Thyroid gland (tissue), 4 donors: ENCODE data around the gene PRTFDC1. TPM values are rescaled to one million over a fixed set of nuclear protein-coding genes. Genes with fewer than 3 reads are reported as not detected.

Experiments used
- DNase-seq, 2 donors: peaks; one replicate each; pipeline ENCODE4 v3.0.0-alpha.2; 2019
- H3K27ac ChIP-seq, 3 donors: fragments of 200-600 bp; sonication (generic); 1 replicate in 2 of 3; 2 replicates in 1 of 3; pipeline ENCODE4 v1.5.1; 2016 to 2019; ENCODE audit warnings: mild to moderate bottlenecking in 1 of 3, moderate library complexity in 1 of 3
- H3K27me3 ChIP-seq: fragments of 200-600 bp; sonication (generic); one replicate; pipeline ENCODE4 v1.5.1; 2019
- H3K36me3 ChIP-seq, 2 donors: fragments of 200-600 bp; sonication (generic); one replicate each; pipeline ENCODE4 v1.5.1; 2016 to 2019
- H3K4me1 ChIP-seq, 2 donors: fragments of 200-600 bp; sonication (generic); one replicate each; pipeline ENCODE4 v1.5.1; 2017 to 2019
- H3K4me3 ChIP-seq, 3 donors: fragments of 200-600 bp; sonication (generic); replicated peaks in 1 of 3; 1 replicate in 2 of 3; 2 replicates in 1 of 3; pipeline ENCODE4 v1.5.1; 2016; ENCODE audit warnings: mild to moderate bottlenecking in 1 of 3
- H3K9me3 ChIP-seq: fragments of 200-600 bp; sonication (generic); one replicate; pipeline ENCODE4 v1.5.1; 2017
- POLR2A ChIP-seq, 2 donors: fragments of 450-650 bp; IDR thresholded peaks; one replicate each; pipeline ENCODE4 v1.6.1; 2017; ENCODE audit warnings: antibody characterized with exemption in 2 of 2, mild to moderate bottlenecking in 2 of 2, moderate library complexity in 1 of 2
- WGBS, 2 donors: methylation state at CpG; one replicate each; pipeline ENCODE4 v1.1.5; 2017; 5-methylcytosine and 5-hydroxymethylcytosine counted together
- intact Hi-C: fragments of 100-400 bp; cut with DNase I; formaldehyde crosslinking; loops from one replicate; pipeline ENCODE4 v1.15.1; 2023
- total RNA-seq, 4 donors: library from RNA; depleted of rRNA; stranded (reverse); fragments of >200 nt; gene quantifications; one replicate each; pipeline ENCODE4 v1.2.3, GENCODE V29; 2016
- TF ChIP-seq, protein P1 (sequence below), 6 experiments: fragments of 200-600 bp in 3 of 6; fragments of 450-650 bp in 3 of 6; sonication (generic) in 3 of 6; IDR thresholded peaks; one replicate each; pipeline ENCODE4 v1.5.1; 2016 to 2019; ENCODE audit warnings: antibody characterized with exemption in 6 of 6, mild to moderate bottlenecking in 2 of 6, inconsistent platforms in 1 of 6, moderate library complexity in 1 of 6

PRTFDC1 gene
- total RNA-seq, 4 donors from 2014 or later: 2.9 to 8.7 (median 5.6) TPM

DNA sequence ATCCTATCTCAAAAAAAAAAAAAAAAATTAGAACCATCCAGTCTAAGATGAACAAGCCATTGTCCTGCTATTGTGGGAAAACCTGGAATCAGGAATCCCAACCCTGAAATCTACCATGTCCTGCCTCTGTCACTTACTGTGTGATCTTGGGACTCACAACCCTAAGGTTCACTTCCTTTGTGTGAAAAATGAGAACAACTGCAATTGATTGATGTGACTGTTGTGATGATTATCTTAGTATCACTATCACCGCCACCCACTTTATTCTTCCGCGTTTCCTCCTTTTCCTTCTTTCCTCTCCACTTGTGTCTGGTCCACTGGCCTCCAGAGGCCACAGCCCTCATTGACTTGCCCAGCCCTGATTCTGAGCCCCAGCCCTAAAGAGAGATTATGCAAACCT is 12.6 kb upstream of the PRTFDC1 start:
- no peak overlapping the region for H3K4me3 ChIP-seq
- H3K27ac ChIP-seq: no peak overlapping the region
- no peaks in the 10 kb centered on the region for H3K9me3 ChIP-seq
- TF ChIP-seq, protein P1, sequence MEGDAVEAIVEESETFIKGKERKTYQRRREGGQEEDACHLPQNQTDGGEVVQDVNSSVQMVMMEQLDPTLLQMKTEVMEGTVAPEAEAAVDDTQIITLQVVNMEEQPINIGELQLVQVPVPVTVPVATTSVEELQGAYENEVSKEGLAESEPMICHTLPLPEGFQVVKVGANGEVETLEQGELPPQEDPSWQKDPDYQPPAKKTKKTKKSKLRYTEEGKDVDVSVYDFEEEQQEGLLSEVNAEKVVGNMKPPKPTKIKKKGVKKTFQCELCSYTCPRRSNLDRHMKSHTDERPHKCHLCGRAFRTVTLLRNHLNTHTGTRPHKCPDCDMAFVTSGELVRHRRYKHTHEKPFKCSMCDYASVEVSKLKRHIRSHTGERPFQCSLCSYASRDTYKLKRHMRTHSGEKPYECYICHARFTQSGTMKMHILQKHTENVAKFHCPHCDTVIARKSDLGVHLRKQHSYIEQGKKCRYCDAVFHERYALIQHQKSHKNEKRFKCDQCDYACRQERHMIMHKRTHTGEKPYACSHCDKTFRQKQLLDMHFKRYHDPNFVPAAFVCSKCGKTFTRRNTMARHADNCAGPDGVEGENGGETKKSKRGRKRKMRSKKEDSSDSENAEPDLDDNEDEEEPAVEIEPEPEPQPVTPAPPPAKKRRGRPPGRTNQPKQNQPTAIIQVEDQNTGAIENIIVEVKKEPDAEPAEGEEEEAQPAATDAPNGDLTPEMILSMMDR (IDR thresholded peaks at IDR 0.05): no peak
- TF ChIP-seq POLR2A (IDR thresholded peaks at IDR 0.05): no peak
- DNase-seq: no peak
- 88 to 90% methylated on average over 3 of the region's 3 CpGs for WGBS, 2 donors
- H3K4me1 ChIP-seq: no peaks in the 10 kb centered on the region
- no peaks in the 10 kb centered on the region for H3K36me3 ChIP-seq
- intact Hi-C loops: no loop called here
- no peaks in the 10 kb centered on the region for H3K27me3 ChIP-seq

DNA sequence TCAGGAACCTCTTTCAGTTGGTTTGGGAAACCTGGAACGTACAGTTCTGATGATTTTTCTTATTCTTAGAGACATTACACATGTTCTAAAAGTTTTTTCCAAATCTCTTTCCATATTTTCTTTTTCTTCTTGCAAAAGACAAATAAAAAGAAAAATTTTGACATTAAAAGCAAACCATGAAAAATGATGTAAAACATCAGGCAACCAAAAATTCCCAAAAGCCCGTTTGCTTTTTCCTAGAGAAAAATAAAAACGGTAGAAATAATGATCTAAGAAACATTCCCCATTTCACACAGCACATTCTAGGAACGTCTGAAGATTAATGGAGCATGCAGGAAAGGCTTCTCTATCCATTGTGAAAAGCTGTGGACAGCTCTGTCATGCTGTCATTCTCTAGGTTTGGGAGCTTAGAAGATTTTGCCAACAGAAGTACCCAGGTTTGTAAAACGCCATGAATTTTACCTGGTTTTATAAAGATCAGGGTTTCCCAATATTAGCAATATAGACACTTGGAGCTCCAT is 11.2 kb upstream of the PRTFDC1 start:
- Histone ChIP-seq H3K4me3 (no peak overlapping the region), H3K9me3 (no peaks in the 10 kb centered on the region), H3K4me1 (no peaks in the 10 kb centered on the region), H3K27me3 (no peaks in the 10 kb centered on the region), H3K27ac (no peak overlapping the region), H3K36me3 (no peaks in the 10 kb centered on the region)
- 30 to 36% methylated on average over 5 of the region's 5 CpGs for WGBS, 2 donors
- intact Hi-C loops: no loop called here
- TF ChIP-seq, protein P1 (IDR thresholded peaks at IDR 0.05): no peak
- no peak for TF ChIP-seq POLR2A (IDR thresholded peaks at IDR 0.05)
- no peak for DNase-seq

DNA sequence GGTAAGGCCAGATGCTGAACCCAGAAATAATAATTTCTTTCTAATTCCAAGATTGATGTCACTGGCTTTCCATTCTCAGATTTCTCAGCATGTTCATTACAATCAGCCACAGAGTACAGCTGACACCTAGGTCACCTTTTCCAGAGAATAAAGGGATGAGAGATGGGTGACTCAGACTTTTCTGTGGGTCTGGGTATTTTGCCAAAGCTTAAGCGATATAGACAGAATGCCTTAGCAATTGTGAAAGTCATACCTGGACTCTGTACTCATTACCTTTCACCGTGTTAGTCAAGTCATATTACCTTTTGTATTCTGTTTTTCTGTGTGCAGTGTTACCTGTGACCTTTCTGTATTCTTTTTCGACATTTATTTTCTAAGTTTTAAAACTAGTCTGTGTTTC is 10.6 kb upstream of the PRTFDC1 start:
- H3K27me3 ChIP-seq: no peaks in the 10 kb centered on the region
- 53 to 85% methylated on average over 3 of the region's 3 CpGs for WGBS, 2 donors
- no peak for TF ChIP-seq POLR2A (IDR thresholded peaks at IDR 0.05)
- TF ChIP-seq, protein P1 (IDR thresholded peaks at IDR 0.05): no peak

DNA sequence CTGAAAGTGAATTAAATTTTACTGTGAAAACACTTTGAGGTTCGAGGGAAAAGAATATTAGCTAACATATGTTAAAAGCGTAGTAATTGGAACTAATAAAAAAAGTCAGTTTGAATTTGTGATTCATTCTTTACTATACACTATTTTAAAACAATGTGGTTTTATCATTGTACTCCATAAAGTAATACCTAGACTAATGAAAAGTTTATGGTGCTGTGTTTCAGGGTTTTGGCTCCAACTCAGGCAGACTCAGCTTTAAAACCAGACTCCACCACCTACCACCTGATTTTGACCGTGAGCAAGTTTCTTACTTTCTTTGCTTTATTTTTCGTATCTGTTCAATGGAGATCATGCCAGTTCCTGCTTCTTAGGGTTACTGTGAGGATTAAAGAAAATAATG is 9.2 kb upstream of the PRTFDC1 start:
- WGBS, 2 donors: 93 to 95% methylated on average over 4 of the region's 4 CpGs
- H3K27ac ChIP-seq: no peak overlapping the region
- intact Hi-C loops: no loop called here
- H3K4me1 ChIP-seq: no peaks in the 10 kb centered on the region
- H3K9me3 ChIP-seq: no peaks in the 10 kb centered on the region
- H3K36me3 ChIP-seq: no peaks in the 10 kb centered on the region
- no peak overlapping the region for H3K4me3 ChIP-seq
- no peak for DNase-seq
- H3K27me3 ChIP-seq: no peaks in the 10 kb centered on the region
- TF ChIP-seq, protein P1 (IDR thresholded peaks at IDR 0.05): no peak
- TF ChIP-seq POLR2A (IDR thresholded peaks at IDR 0.05): no peak

More for the DNA sequence above, 10.6 kb upstream of the PRTFDC1 start:
- no peak overlapping the region for H3K4me3 ChIP-seq
- no peak overlapping the region for H3K27ac ChIP-seq
- no peaks in the 10 kb centered on the region for H3K4me1 ChIP-seq
- H3K9me3 ChIP-seq: no peaks in the 10 kb centered on the region
- DNase-seq: no peak
- no peaks in the 10 kb centered on the region for H3K36me3 ChIP-seq
- intact Hi-C loops: no loop called here

DNA sequence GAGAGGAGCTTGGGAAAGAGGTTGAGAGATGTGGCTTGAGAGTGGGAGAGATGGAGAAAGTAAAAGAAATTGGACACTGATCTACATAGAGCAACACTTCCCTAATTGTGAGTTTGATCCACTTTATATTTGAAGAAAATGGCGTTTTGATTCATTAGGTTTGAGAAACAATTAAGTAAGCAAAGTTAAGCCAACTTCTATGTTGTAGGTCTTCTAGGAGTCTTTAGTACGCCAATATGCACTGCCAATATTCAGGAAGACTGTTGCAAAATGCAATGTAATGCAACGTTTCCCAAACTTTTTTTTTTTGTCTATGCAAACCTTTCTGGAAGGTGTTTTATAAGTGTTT is 7.0 kb upstream of the PRTFDC1 start:
- Histone ChIP-seq H3K36me3 (no peaks in the 10 kb centered on the region), H3K4me1 (no peaks in the 10 kb centered on the region), H3K9me3 (no peaks in the 10 kb centered on the region), H3K27me3 (no peaks in the 10 kb centered on the region), H3K27ac (no peak overlapping the region), H3K4me3 (no peak overlapping the region)
- 62 to 63% methylated on average over 3 of the region's 3 CpGs for WGBS, 2 donors
- intact Hi-C loops: no loop called here
- DNase-seq: no peak
- TF ChIP-seq, protein P1 (IDR thresholded peaks at IDR 0.05): no peak
- TF ChIP-seq POLR2A (IDR thresholded peaks at IDR 0.05): no peak
